Measurements from ENCODE around the gene CDH15.
"Not testable (repeated sequence)": the region's sequence is repeated elsewhere in the genome, so short reads cannot be mapped to it uniquely, and the experiment has no call there.

Gene CDH15

GRCh38 chr16:89179148-89179484 lies 7.6 kb downstream of the CDH15 start:
- no peak overlapping the region for H3K4me3 ChIP-seq (ENCODE audit: low read depth, low read length)
- TF ChIP-seq CTCF (IDR thresholded peaks at IDR 0.05; ENCODE audit: low read depth, low read length, missing control alignments) = no peak
- DNase-seq (ENCODE audit: low read depth) = no peak

- no peak for TF ChIP-seq CTCF (IDR thresholded peaks at IDR 0.05; ENCODE audit: low read depth, low read length, missing control alignments)
- no peak for DNase-seq (ENCODE audit: low read depth)
- H3K4me3 ChIP-seq (ENCODE audit: low read depth, low read length) = no peak overlapping the region
These were observed 8.2 kb downstream of the CDH15 start for GRCh38 chr16:89179656-89180315.

DNA sequence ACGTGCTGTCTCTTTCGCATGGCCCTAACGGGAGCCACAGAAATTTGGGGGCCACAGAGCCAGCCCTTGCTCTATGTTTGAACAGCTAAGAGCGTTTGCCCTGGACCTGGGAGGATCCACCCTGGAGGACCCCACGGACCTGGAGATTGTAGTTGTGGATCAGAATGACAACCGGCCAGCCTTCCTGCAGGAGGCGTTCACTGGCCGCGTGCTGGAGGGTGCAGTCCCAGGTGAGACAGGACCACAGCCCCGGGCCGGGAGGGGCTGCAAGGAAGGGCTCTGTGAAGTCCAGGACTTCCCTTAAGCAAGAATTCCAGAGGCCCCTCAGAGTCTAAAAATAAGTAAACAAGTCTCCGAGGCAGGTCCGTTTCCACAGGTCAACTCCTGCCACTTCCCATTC lies 11.9 kb downstream of the CDH15 start:
- DNase-seq (ENCODE audit: low read depth) = no peak
- no peak for TF ChIP-seq CTCF (IDR thresholded peaks at IDR 0.05; ENCODE audit: low read depth, low read length, missing control alignments)
- H3K4me3 ChIP-seq (ENCODE audit: low read depth, low read length) = no peak overlapping the region

GRCh38 chr16:89183975-89184676 lies 12.6 kb downstream of the CDH15 start:
- no peak overlapping the region for H3K4me3 ChIP-seq (ENCODE audit: low read depth, low read length)
- DNase-seq (ENCODE audit: low read depth) = no peak
- no peak for TF ChIP-seq CTCF (IDR thresholded peaks at IDR 0.05; ENCODE audit: low read depth, low read length, missing control alignments)

GRCh38 chr16:89184677-89184932 lies 13.1 kb downstream of the CDH15 start:
- DNase-seq (ENCODE audit: low read depth) = no peak
- TF ChIP-seq CTCF (IDR thresholded peaks at IDR 0.05; ENCODE audit: low read depth, low read length, missing control alignments) = no peak
- no peak overlapping the region for H3K4me3 ChIP-seq (ENCODE audit: low read depth, low read length)

- no peak for TF ChIP-seq CTCF (IDR thresholded peaks at IDR 0.05; ENCODE audit: low read depth, low read length, missing control alignments)
- no peak for DNase-seq (ENCODE audit: low read depth)
- no peak overlapping the region for H3K4me3 ChIP-seq (ENCODE audit: low read depth, low read length)
These were observed 13.6 kb downstream of the CDH15 start for GRCh38 chr16:89184933-89185794.

DNA sequence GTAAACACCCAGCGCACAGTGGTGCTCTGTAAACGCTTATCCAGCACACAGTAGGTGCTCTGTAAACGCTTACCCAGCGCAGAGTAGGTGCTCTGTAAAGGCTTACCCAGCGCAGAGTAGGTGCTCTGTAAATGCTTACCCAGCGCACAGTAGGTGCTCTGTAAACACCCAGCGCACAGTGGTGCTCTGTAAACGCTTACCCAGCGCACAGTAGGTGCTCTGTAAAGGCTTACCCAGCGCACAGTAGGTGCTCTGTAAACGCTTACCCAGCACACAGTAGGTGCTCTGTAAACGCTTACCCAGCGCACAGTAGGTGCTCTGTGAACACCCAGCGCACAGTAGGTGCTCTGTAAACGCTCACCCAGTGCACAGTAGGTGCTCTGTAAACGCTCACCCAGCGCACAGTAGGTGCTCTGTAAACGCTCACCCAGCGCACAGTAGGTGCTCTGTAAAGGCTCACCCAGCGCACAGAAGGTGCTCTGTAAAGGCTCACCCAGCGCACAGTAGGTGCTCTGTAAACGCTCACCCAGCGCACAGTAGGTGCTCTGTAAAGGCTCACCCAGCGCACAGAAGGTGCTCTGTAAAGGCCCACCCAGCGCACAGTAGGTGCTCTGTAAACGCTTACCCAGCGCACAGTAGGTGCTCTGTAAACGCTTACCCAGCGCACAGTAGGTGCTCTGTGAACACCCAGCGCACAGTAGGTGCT lies 14.5 kb downstream of the CDH15 start:
- not testable (repeated sequence) for H3K4me3 ChIP-seq (ENCODE audit: low read depth, low read length); DNase-seq (ENCODE audit: low read depth)

- H3K4me3 ChIP-seq (ENCODE audit: low read depth, low read length); DNase-seq (ENCODE audit: low read depth): not testable (repeated sequence)
These were observed 15.1 kb downstream of the CDH15 start for GRCh38 chr16:89186593-89187031.
